ENCODE measurements around the gene HSPA4.

HSPA4 gene

GRCh38 chr5:133119233-133119711 is 67.5 kb downstream of the HSPA4 start:
- TF ChIP-seq REST (IDR thresholded peaks at IDR 0.05; ENCODE audit: insufficient read depth in 1 of 2, low read depth in 2 of 2, low read length in 2 of 2): no peak

- TF ChIP-seq POLR2AphosphoS5 (IDR thresholded peaks at IDR 0.05; ENCODE audit: low read depth, low read length): no peak
- no peak for TF ChIP-seq SIN3A (IDR thresholded peaks at IDR 0.05; ENCODE audit: borderline replicate concordance, insufficient read depth, low read length)
- TF ChIP-seq TAF1 (IDR thresholded peaks at IDR 0.05; ENCODE audit: borderline replicate concordance, insufficient read depth, low read length): no peak
- no peak for TF ChIP-seq FOXP2 (optimal IDR thresholded peaks at IDR 0.05; ENCODE audit: borderline replicate concordance, extremely low read depth, extremely low read length, insufficient read depth)
- no peak for TF ChIP-seq REST (IDR thresholded peaks at IDR 0.05; ENCODE audit: insufficient read depth in 1 of 2, low read depth in 2 of 2, low read length in 2 of 2)
These were observed 68.4 kb downstream of the HSPA4 start for GRCh38 chr5:133120156-133120750.

GRCh38 chr5:133121080-133121479 is 69.3 kb downstream of the HSPA4 start:
- TF ChIP-seq REST (IDR thresholded peaks at IDR 0.05; ENCODE audit: insufficient read depth in 1 of 2, low read depth in 2 of 2, low read length in 2 of 2) (no peak), SIN3A (IDR thresholded peaks at IDR 0.05; ENCODE audit: borderline replicate concordance, insufficient read depth, low read length) (no peak), TAF1 (IDR thresholded peaks at IDR 0.05; ENCODE audit: borderline replicate concordance, insufficient read depth, low read length) (no peak), FOXP2 (optimal IDR thresholded peaks at IDR 0.05; ENCODE audit: borderline replicate concordance, extremely low read depth, extremely low read length, insufficient read depth) (no peak), POLR2AphosphoS5 (IDR thresholded peaks at IDR 0.05; ENCODE audit: low read depth, low read length) (no peak)

GRCh38 chr5:133121611-133122150 is 69.9 kb downstream of the HSPA4 start:
- TF ChIP-seq REST (IDR thresholded peaks at IDR 0.05; ENCODE audit: insufficient read depth in 1 of 2, low read depth in 2 of 2, low read length in 2 of 2) (no peak), POLR2AphosphoS5 (IDR thresholded peaks at IDR 0.05; ENCODE audit: low read depth, low read length) (no peak)

GRCh38 chr5:133122711-133123110 is 70.9 kb downstream of the HSPA4 start:
- TF ChIP-seq FOXP2 (optimal IDR thresholded peaks at IDR 0.05; ENCODE audit: borderline replicate concordance, extremely low read depth, extremely low read length, insufficient read depth): no peak
